Nephron (organoid): ENCODE data around the gene EDA.

ENCODE experiments used
- H3K27ac Mint-ChIP-seq, 3 experiments: 2 replicates each; pipeline ENCODE4 v1.8.0; 2020; ENCODE audit warnings: mixed read lengths in 3 of 3, mild to moderate bottlenecking in 2 of 3, moderate library complexity in 1 of 3
- H3K27me3 Mint-ChIP-seq: 2 replicates; pipeline ENCODE4 v1.8.0; 2021; ENCODE audit warnings: low read depth, mild to moderate bottlenecking, moderate library complexity, mixed read lengths
- H3K36me3 Mint-ChIP-seq: 2 replicates; pipeline ENCODE4 v1.8.0; 2020; ENCODE audit warnings: low read depth, mixed read lengths
- H3K4me1 Mint-ChIP-seq: 2 replicates; pipeline ENCODE4 v1.8.0; 2020; ENCODE audit warnings: mixed read lengths
- H3K4me3 Mint-ChIP-seq, 3 experiments: 2 replicates each; pipeline ENCODE4 v1.8.0; 2020; ENCODE audit warnings: mild to moderate bottlenecking in 3 of 3, mixed read lengths in 3 of 3, moderate library complexity in 2 of 3
- H3K9me3 Mint-ChIP-seq: 2 replicates; pipeline ENCODE4 v1.8.0; 2020; ENCODE audit warnings: mixed read lengths
- CTCF ChIP-seq, 3 experiments: fragments of 200-600 bp; sonication (generic); IDR thresholded peaks; one replicate each; pipeline ENCODE4 v1.5.0; 2021; ENCODE audit warnings: antibody characterized with exemption in 3 of 3; ENCODE audit not compliant: unreplicated experiment in 3 of 3

EDA gene

GRCh38 chrX:70009049-70009448, 393.1 kb downstream of the EDA start:
- Mint-ChIP-seq H3K4me1 (peaks cover 5% of the 10 kb centered on the region), H3K27me3 (peaks cover 2% of the 10 kb centered on the region), H3K36me3 (no peaks in the 10 kb centered on the region), H3K27ac (no peak overlapping the region), H3K9me3 (peaks cover 2% of the 10 kb centered on the region), H3K4me3 (no peak overlapping the region)
- TF ChIP-seq CTCF (IDR thresholded peaks at IDR 0.05; ENCODE audit: unreplicated experiment in 3 of 3) = no peak

- Mint-ChIP-seq H3K27me3 (peaks cover 3% of the 10 kb centered on the region), H3K36me3 (no peaks in the 10 kb centered on the region), H3K4me1 (peaks cover 6% of the 10 kb centered on the region), H3K9me3 (peaks cover 7% of the 10 kb centered on the region), H3K4me3 (no peak overlapping the region), H3K27ac (no peak overlapping the region)
- no peak for TF ChIP-seq CTCF (IDR thresholded peaks at IDR 0.05; ENCODE audit: unreplicated experiment in 3 of 3)
These were observed 394.1 kb downstream of the EDA start for GRCh38 chrX:70009970-70010369.

GRCh38 chrX:70012756-70013155, 396.8 kb downstream of the EDA start:
- no peak overlapping the region for H3K27ac Mint-ChIP-seq

GRCh38 chrX:70013466-70014381, 397.8 kb downstream of the EDA start:
- no peak overlapping the region for H3K4me3 Mint-ChIP-seq
- H3K4me1 Mint-ChIP-seq = peaks cover 6% of the 10 kb centered on the region
- H3K27ac Mint-ChIP-seq = peak overlapping the region in 1 of 3 experiments; percentile 46
- TF ChIP-seq CTCF (IDR thresholded peaks at IDR 0.05; ENCODE audit: unreplicated experiment in 3 of 3) = no peak
- H3K36me3 Mint-ChIP-seq = no peaks in the 10 kb centered on the region
- H3K9me3 Mint-ChIP-seq = peaks cover 21% of the 10 kb centered on the region
- H3K27me3 Mint-ChIP-seq = peaks cover 3% of the 10 kb centered on the region

More at GRCh38 chrX:70012756-70013155, 396.8 kb downstream of the EDA start:
- H3K36me3 Mint-ChIP-seq = no peaks in the 10 kb centered on the region
- H3K27me3 Mint-ChIP-seq = peaks cover 3% of the 10 kb centered on the region
- TF ChIP-seq CTCF (IDR thresholded peaks at IDR 0.05; ENCODE audit: unreplicated experiment in 3 of 3) = no peak
- peaks cover 6% of the 10 kb centered on the region for H3K4me1 Mint-ChIP-seq
- no peak overlapping the region for H3K4me3 Mint-ChIP-seq
- peaks cover 18% of the 10 kb centered on the region for H3K9me3 Mint-ChIP-seq

- H3K9me3 Mint-ChIP-seq = peaks cover 21% of the 10 kb centered on the region
- no peak overlapping the region for H3K27ac Mint-ChIP-seq
- H3K36me3 Mint-ChIP-seq = no peaks in the 10 kb centered on the region
- H3K27me3 Mint-ChIP-seq = peaks cover 3% of the 10 kb centered on the region
- no peak overlapping the region for H3K4me3 Mint-ChIP-seq
- no peak for TF ChIP-seq CTCF (IDR thresholded peaks at IDR 0.05; ENCODE audit: unreplicated experiment in 3 of 3)
- peaks cover 6% of the 10 kb centered on the region for H3K4me1 Mint-ChIP-seq
These were observed 400.6 kb downstream of the EDA start for GRCh38 chrX:70016513-70016912.

GRCh38 chrX:70022616-70023015, 406.7 kb downstream of the EDA start:
- Mint-ChIP-seq H3K36me3 (no peaks in the 10 kb centered on the region), H3K9me3 (peaks cover 5% of the 10 kb centered on the region), H3K4me1 (peaks cover 15% of the 10 kb centered on the region), H3K4me3 (no peak overlapping the region), H3K27me3 (no peaks in the 10 kb centered on the region), H3K27ac (no peak overlapping the region)
- no peak for TF ChIP-seq CTCF (IDR thresholded peaks at IDR 0.05; ENCODE audit: unreplicated experiment in 3 of 3)
